ENCODE data around the gene IL31.
"Not testable (repeated sequence)": the region's sequence is repeated elsewhere in the genome, so short reads cannot be mapped to it uniquely, and the experiment has no call there.

Gene IL31

GRCh38 chr12:122185079-122185478 lies 11.1 kb upstream of the IL31 start:
- TF ChIP-seq JUND (IDR thresholded peaks at IDR 0.05; ENCODE audit: low read depth): no peak
- in situ Hi-C loops (cut with HindIII; ENCODE audit: low pct_unique_long_range_greater_than_20kb, low sequenced_read_pairs): no loop called here
- DNase-seq (ENCODE audit: low read depth in 1 of 2, low spot score in 1 of 2): no peak

GRCh38 chr12:122184517-122184916 lies 10.5 kb upstream of the IL31 start:
- no peak for DNase-seq (ENCODE audit: low read depth in 1 of 2, low spot score in 1 of 2)
- in situ Hi-C loops (cut with HindIII; ENCODE audit: low pct_unique_long_range_greater_than_20kb, low sequenced_read_pairs): no loop called here
- TF ChIP-seq JUND (IDR thresholded peaks at IDR 0.05; ENCODE audit: low read depth): no peak

- no peak for TF ChIP-seq JUND (IDR thresholded peaks at IDR 0.05; ENCODE audit: low read depth)
- DNase-seq (ENCODE audit: low read depth in 1 of 2, low spot score in 1 of 2): no peak
- in situ Hi-C loops (cut with HindIII; ENCODE audit: low pct_unique_long_range_greater_than_20kb, low sequenced_read_pairs): no loop called here
Observed at GRCh38 chr12:122183588-122183940, 9.5 kb upstream of the IL31 start.

GRCh38 chr12:122182887-122183587 lies 9.0 kb upstream of the IL31 start, which contains the start of gene LRRC43:
TSS of gene LRRC43 (plus strand) at chr12:122183123. CDS start at chr12:122183145, 22 bp downstream.
- TF ChIP-seq JUND (IDR thresholded peaks at IDR 0.05; ENCODE audit: low read depth): no peak
- in situ Hi-C loops (cut with HindIII; ENCODE audit: low pct_unique_long_range_greater_than_20kb, low sequenced_read_pairs): no loop called here
- DNase-seq (ENCODE audit: low read depth in 1 of 2, low spot score in 1 of 2): peak; percentile 39 to 67

GRCh38 chr12:122176473-122176872 lies 2.5 kb upstream of the IL31 start:
- DNase-seq (ENCODE audit: low read depth in 1 of 2, low spot score in 1 of 2); in situ Hi-C loops (cut with HindIII; ENCODE audit: low pct_unique_long_range_greater_than_20kb, low sequenced_read_pairs): not testable (repeated sequence)

- TF ChIP-seq JUND (IDR thresholded peaks at IDR 0.05; ENCODE audit: low read depth): no peak
- in situ Hi-C loops (cut with HindIII; ENCODE audit: low pct_unique_long_range_greater_than_20kb, low sequenced_read_pairs): no loop called here
- DNase-seq (ENCODE audit: low read depth in 1 of 2, low spot score in 1 of 2): no peak
Observed at GRCh38 chr12:122172262-122172939, 1.6 kb downstream of the IL31 start.

- TF ChIP-seq JUND (IDR thresholded peaks at IDR 0.05; ENCODE audit: low read depth): no peak
Observed at GRCh38 chr12:122171399-122171798, 2.6 kb downstream of the IL31 start.

GRCh38 chr12:122168492-122168891 lies 5.5 kb downstream of the IL31 start:
- TF ChIP-seq JUND (IDR thresholded peaks at IDR 0.05; ENCODE audit: low read depth): no peak
- in situ Hi-C loops (cut with HindIII; ENCODE audit: low pct_unique_long_range_greater_than_20kb, low sequenced_read_pairs): no loop called here
- no peak for DNase-seq (ENCODE audit: low read depth in 1 of 2, low spot score in 1 of 2)

More at GRCh38 chr12:122171399-122171798, 2.6 kb downstream of the IL31 start:
- in situ Hi-C loops (cut with HindIII; ENCODE audit: low pct_unique_long_range_greater_than_20kb, low sequenced_read_pairs): no loop called here
- no peak for DNase-seq (ENCODE audit: low read depth in 1 of 2, low spot score in 1 of 2)

GRCh38 chr12:122167356-122167925 lies 6.6 kb downstream of the IL31 start:
- in situ Hi-C loops (cut with HindIII; ENCODE audit: low pct_unique_long_range_greater_than_20kb, low sequenced_read_pairs): no loop called here
- no peak for DNase-seq (ENCODE audit: low read depth in 1 of 2, low spot score in 1 of 2)
- no peak for TF ChIP-seq JUND (IDR thresholded peaks at IDR 0.05; ENCODE audit: low read depth)

GRCh38 chr12:122166422-122167349 lies 7.3 kb downstream of the IL31 start:
- in situ Hi-C loops (cut with HindIII; ENCODE audit: low pct_unique_long_range_greater_than_20kb, low sequenced_read_pairs): no loop called here
- TF ChIP-seq JUND (IDR thresholded peaks at IDR 0.05; ENCODE audit: low read depth): no peak
- DNase-seq (ENCODE audit: low read depth in 1 of 2, low spot score in 1 of 2): no peak

- in situ Hi-C loops (cut with HindIII; ENCODE audit: low pct_unique_long_range_greater_than_20kb, low sequenced_read_pairs): no loop called here
- DNase-seq (ENCODE audit: low read depth in 1 of 2, low spot score in 1 of 2): no peak
- TF ChIP-seq JUND (IDR thresholded peaks at IDR 0.05; ENCODE audit: low read depth): no peak
Observed at GRCh38 chr12:122162976-122163375, 11.0 kb downstream of the IL31 start.

- no peak for TF ChIP-seq JUND (IDR thresholded peaks at IDR 0.05; ENCODE audit: low read depth)
- no peak for DNase-seq (ENCODE audit: low read depth in 1 of 2, low spot score in 1 of 2)
- in situ Hi-C loops (cut with HindIII; ENCODE audit: low pct_unique_long_range_greater_than_20kb, low sequenced_read_pairs): no loop called here
Observed at GRCh38 chr12:122161682-122162081, 12.3 kb downstream of the IL31 start.

Data from T47D (cell line).